Activated B cell treated with CpG ODN at 0.5 μM for 24 hours (primary cell): Measurements from ENCODE around the gene BPIFB2. TPM values are rescaled to one million over a fixed set of nuclear protein-coding genes. Genes with fewer than 3 reads are reported as not detected.

Source experiments
- ATAC-seq: fragments of 200-7000 bp; cut with Tn5 transposase; one replicate; pipeline ENCODE4 v1.10.0; 2021; ENCODE audit warnings: low read depth, mild to moderate bottlenecking, moderate library complexity
- CTCF ChIA-PET: fragments of 350-600 bp; sonication (Branson Sonifier 250); formaldehyde crosslinking; loops from one replicate; lab custom pipeline; 2021; ENCODE audit warnings: antibody characterized with exemption; lab: Charles Lee
- POLR2A ChIA-PET: fragments of 350-600 bp; sonication (Branson Sonifier 250); formaldehyde crosslinking; loops from one replicate; lab custom pipeline; 2021; ENCODE audit warnings: antibody characterized with exemption; lab: Charles Lee
- DNase-seq: peaks from one replicate; pipeline ENCODE4 v3.0.0; 2022
- H3K27ac Mint-ChIP-seq: one replicate; pipeline ENCODE4 v1.8.0; 2020; ENCODE audit warnings: mixed read lengths
- H3K27me3 Mint-ChIP-seq: one replicate; pipeline ENCODE4 v1.8.0; 2021; ENCODE audit warnings: mixed read lengths
- H3K36me3 Mint-ChIP-seq: one replicate; pipeline ENCODE4 v1.8.0; 2021; ENCODE audit warnings: low read depth, mixed read lengths
- H3K4me1 Mint-ChIP-seq: one replicate; pipeline ENCODE4 v1.8.0; 2021; ENCODE audit warnings: mixed read lengths
- H3K4me3 Mint-ChIP-seq: one replicate; pipeline ENCODE4 v1.8.0; 2020; ENCODE audit warnings: mild to moderate bottlenecking, mixed read lengths
- H3K9me3 Mint-ChIP-seq: one replicate; pipeline ENCODE4 v1.8.0; 2020; ENCODE audit warnings: mixed read lengths
- intact Hi-C: fragments of 100-400 bp; cut with micrococcal nuclease; formaldehyde crosslinking; loops from one replicate; pipeline ENCODE4 v1.15.1; 2024
- total RNA-seq: library from RNA; stranded (reverse); gene quantifications from 2 replicates; pipeline ENCODE4 v1.2.3, GENCODE V29; 2022
- TF ChIP-seq, protein P1 (sequence below): fragments of 200-600 bp; IDR thresholded peaks from one replicate; pipeline ENCODE4 v1.8.0; 2022; ENCODE audit warnings: antibody characterized with exemption, mild to moderate bottlenecking

BPIFB2 gene
- total RNA-seq, 1 donor from 2014 or later = not detected

- CTCF ChIA-PET = interaction anchor here (0.6 kb wide), 1 partner anchor 41 kb away, joined by 5 read pairs; no protein-coding TSS in a partner anchor
- intact Hi-C loops = no loop called here
- ATAC-seq = no peak
- H3K4me1 Mint-ChIP-seq = no peaks in the 10 kb centered on the region
- TF ChIP-seq, protein P1, sequence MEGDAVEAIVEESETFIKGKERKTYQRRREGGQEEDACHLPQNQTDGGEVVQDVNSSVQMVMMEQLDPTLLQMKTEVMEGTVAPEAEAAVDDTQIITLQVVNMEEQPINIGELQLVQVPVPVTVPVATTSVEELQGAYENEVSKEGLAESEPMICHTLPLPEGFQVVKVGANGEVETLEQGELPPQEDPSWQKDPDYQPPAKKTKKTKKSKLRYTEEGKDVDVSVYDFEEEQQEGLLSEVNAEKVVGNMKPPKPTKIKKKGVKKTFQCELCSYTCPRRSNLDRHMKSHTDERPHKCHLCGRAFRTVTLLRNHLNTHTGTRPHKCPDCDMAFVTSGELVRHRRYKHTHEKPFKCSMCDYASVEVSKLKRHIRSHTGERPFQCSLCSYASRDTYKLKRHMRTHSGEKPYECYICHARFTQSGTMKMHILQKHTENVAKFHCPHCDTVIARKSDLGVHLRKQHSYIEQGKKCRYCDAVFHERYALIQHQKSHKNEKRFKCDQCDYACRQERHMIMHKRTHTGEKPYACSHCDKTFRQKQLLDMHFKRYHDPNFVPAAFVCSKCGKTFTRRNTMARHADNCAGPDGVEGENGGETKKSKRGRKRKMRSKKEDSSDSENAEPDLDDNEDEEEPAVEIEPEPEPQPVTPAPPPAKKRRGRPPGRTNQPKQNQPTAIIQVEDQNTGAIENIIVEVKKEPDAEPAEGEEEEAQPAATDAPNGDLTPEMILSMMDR = no peak
- no peak overlapping the region for H3K27ac Mint-ChIP-seq
- H3K36me3 Mint-ChIP-seq = no peaks in the 10 kb centered on the region
- no peak overlapping the region for H3K4me3 Mint-ChIP-seq
- POLR2A ChIA-PET = no interaction called here
- H3K9me3 Mint-ChIP-seq = no peaks in the 10 kb centered on the region
- no peak for DNase-seq
- no peaks in the 10 kb centered on the region for H3K27me3 Mint-ChIP-seq
Observed at GRCh38 chr20:33015700-33016580, 8.4 kb downstream of the BPIFB2 start.

- POLR2A ChIA-PET = no interaction called here
- Mint-ChIP-seq H3K27me3 (no peaks in the 10 kb centered on the region), H3K4me3 (no peak overlapping the region), H3K9me3 (no peaks in the 10 kb centered on the region), H3K4me1 (no peaks in the 10 kb centered on the region), H3K36me3 (no peaks in the 10 kb centered on the region), H3K27ac (no peak overlapping the region)
- intact Hi-C loops = no loop called here
- DNase-seq = no peak
- no peak for ATAC-seq
- CTCF ChIA-PET = interaction anchor here (0.6 kb wide), 1 partner anchor 41 kb away, joined by 5 read pairs; no protein-coding TSS in a partner anchor
- TF ChIP-seq, protein P1 = no peak
Observed at GRCh38 chr20:33016581-33017109, 9.1 kb downstream of the BPIFB2 start.

GRCh38 chr20:33017542-33017941 lies 10.0 kb downstream of the BPIFB2 start:
- intact Hi-C loops = no loop called here
- Mint-ChIP-seq H3K36me3 (no peaks in the 10 kb centered on the region), H3K27ac (no peak overlapping the region), H3K4me1 (no peaks in the 10 kb centered on the region), H3K9me3 (no peaks in the 10 kb centered on the region), H3K4me3 (no peak overlapping the region), H3K27me3 (no peaks in the 10 kb centered on the region)
- DNase-seq (no peak), ATAC-seq (no peak)
- POLR2A ChIA-PET = no interaction called here
- CTCF ChIA-PET = no interaction called here
- TF ChIP-seq, protein P1 = no peak

- Mint-ChIP-seq H3K4me1 (no peaks in the 10 kb centered on the region), H3K9me3 (no peaks in the 10 kb centered on the region), H3K36me3 (no peaks in the 10 kb centered on the region), H3K27ac (no peak overlapping the region), H3K4me3 (no peak overlapping the region), H3K27me3 (no peaks in the 10 kb centered on the region)
- ATAC-seq = no peak
- TF ChIP-seq, protein P1 = no peak
- POLR2A ChIA-PET = no interaction called here
- intact Hi-C loops = no loop called here
- CTCF ChIA-PET = no interaction called here
- DNase-seq = no peak
Observed at GRCh38 chr20:33018169-33018931, 10.8 kb downstream of the BPIFB2 start.
